ENCODE results near the gene GSTK1.
"Not testable (repeated sequence)": the region's sequence is repeated elsewhere in the genome, so short reads cannot be mapped to it uniquely, and the experiment has no call there.

The GSTK1 gene

DNA sequence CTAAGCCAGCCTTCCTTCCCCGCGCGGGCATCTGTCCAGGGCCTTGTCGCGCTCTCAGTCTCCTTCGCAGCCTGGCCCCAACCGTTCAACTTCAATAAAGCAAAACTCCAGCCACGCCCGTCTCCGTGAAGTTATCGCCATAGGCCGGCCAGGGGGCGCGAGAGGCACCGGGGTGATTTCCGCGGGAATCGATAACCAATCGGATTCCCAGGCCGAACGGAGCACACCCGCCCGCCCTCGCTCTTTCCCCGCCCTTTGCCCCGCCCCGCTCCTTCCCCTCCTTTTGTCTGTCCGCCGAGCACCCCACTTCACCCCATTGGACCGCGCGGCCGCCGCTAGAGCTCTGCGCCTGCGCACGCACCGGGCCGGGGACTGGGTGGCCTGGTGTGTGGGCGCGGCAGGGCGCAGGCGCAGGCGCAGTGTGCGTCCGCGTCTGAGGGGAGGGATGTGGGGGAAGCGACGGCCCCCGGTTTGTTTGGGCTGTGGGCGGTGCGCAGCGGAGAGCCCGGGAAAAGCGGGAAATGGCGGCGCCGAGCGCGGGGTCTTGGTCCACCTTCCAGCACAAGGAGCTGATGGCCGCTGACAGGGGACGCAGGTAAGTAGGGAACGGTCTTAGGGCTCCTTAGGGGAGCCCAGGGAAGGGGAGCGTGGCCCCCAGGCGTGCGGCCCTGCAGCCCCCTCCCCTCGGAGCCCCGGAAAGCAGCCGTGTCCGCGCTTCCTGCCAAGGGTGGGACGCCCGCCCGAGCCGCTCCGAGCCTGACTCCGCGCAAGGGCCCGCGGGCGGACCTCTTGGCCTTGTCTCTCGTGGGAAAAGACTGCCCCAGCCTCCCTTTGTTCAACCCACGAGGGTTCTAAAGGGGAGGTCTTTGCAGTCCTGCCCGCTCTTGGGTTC is 24.9 kb downstream of the GSTK1 start, which contains the start of gene CASP2:
Gene CASP2, plus strand, starts transcription at position 417 of the 892 bp plus-strand sequence. Its CDS starts 105 bp downstream, at position 522.
- peak; percentile 99 for DNase-seq (ENCODE audit: extremely low read depth, insufficient read length)
- Histone ChIP-seq H3K36me3 (ENCODE audit: control insufficient read depth, insufficient read depth, low read length) (0 out of 2 replicates have a peak, but pooled peaks cover 2% of the 10 kb centered on the region), H3K4me3 (replicated peaks; ENCODE audit: low read depth, low read length) (peak within 1 kb of the TSS; percentile 91), H3K27me3 (replicated peaks; ENCODE audit: control insufficient read depth, insufficient read depth, low read length) (no peaks in the 10 kb centered on the region)
- TF ChIP-seq, protein P1, sequence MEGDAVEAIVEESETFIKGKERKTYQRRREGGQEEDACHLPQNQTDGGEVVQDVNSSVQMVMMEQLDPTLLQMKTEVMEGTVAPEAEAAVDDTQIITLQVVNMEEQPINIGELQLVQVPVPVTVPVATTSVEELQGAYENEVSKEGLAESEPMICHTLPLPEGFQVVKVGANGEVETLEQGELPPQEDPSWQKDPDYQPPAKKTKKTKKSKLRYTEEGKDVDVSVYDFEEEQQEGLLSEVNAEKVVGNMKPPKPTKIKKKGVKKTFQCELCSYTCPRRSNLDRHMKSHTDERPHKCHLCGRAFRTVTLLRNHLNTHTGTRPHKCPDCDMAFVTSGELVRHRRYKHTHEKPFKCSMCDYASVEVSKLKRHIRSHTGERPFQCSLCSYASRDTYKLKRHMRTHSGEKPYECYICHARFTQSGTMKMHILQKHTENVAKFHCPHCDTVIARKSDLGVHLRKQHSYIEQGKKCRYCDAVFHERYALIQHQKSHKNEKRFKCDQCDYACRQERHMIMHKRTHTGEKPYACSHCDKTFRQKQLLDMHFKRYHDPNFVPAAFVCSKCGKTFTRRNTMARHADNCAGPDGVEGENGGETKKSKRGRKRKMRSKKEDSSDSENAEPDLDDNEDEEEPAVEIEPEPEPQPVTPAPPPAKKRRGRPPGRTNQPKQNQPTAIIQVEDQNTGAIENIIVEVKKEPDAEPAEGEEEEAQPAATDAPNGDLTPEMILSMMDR (IDR thresholded peaks at IDR 0.05; ENCODE audit: insufficient read depth, low read length, poor library complexity, severe bottlenecking) = peak; percentile 37

DNA sequence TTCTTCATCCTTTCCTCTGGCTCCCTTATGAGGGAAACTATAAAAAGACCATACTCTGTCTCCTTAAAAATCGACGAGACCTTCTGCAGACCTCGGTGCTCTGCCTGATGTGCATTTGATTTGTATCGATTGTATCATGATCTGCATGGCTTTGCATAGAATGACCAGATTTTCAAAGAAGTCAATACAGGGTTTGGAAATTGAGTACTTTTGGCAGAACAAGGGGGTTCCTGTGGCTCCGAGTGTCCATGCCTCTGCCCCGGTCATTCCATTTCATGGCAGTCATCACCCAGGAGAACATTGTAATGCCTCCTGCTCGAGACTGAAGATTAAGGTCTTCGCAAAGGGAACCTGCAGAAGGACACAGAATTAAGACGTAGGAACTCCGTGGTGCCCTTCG is 25.6 kb downstream of the GSTK1 start:
- H3K4me3 ChIP-seq (replicated peaks; ENCODE audit: low read depth, low read length) = peak overlapping the region; percentile 91
- H3K36me3 ChIP-seq (ENCODE audit: control insufficient read depth, insufficient read depth, low read length) = 0 out of 2 replicates have a peak, but pooled peaks cover 2% of the 10 kb centered on the region
- DNase-seq (ENCODE audit: extremely low read depth, insufficient read length) = no peak
- H3K27me3 ChIP-seq (replicated peaks; ENCODE audit: control insufficient read depth, insufficient read depth, low read length) = no peaks in the 10 kb centered on the region
- TF ChIP-seq, protein P1 (IDR thresholded peaks at IDR 0.05; ENCODE audit: insufficient read depth, low read length, poor library complexity, severe bottlenecking) = no peak

DNA sequence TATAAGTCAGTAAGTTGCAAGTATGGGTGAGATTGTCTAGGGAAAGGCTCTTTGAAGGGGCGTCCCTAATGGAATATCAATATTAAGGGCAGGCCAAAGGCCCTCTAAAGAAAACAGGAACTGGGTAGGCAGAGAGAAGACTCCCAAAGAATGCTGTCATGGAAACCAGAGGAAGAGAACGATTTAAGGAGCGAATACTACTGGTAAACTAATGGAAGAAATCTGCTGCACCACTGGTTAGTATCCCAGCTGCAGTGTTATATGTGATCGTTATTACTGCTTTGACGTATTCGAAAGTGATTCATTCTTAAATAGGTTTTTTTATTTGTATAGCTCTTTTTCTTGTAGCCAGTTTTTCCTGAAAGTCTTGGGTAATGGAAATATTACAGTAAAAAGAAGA is 26.2 kb downstream of the GSTK1 start:
- no peaks in the 10 kb centered on the region for H3K27me3 ChIP-seq (replicated peaks; ENCODE audit: control insufficient read depth, insufficient read depth, low read length)
- TF ChIP-seq, protein P1 (IDR thresholded peaks at IDR 0.05; ENCODE audit: insufficient read depth, low read length, poor library complexity, severe bottlenecking) = no peak
- no peak for DNase-seq (ENCODE audit: extremely low read depth, insufficient read length)
- peak overlapping the region; percentile 91 for H3K4me3 ChIP-seq (replicated peaks; ENCODE audit: low read depth, low read length)
- peaks cover 2% of the 10 kb centered on the region; the same call in 1 of the 2 replicates for H3K36me3 ChIP-seq (ENCODE audit: control insufficient read depth, insufficient read depth, low read length)

DNA sequence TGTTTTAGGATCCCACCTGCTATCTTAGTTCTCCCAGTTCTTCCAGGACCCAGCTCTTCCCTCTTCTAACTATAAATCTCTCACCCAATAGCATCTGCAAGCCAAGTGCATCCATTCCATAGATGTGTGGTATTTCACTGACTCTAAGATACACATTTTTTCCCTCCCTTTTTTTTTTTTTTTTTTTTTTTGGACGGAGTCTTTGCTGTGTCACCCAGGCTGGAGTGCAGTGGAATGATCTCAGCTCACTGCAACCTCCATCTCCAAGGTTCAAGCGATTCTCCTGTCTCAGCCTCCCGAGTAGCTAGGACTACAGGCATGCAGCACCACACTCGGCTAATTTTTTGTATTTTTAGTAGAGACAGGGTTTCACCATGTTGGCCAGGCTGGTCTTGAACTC is 26.6 kb downstream of the GSTK1 start:
- peak overlapping the region; percentile 91 for H3K4me3 ChIP-seq (replicated peaks; ENCODE audit: low read depth, low read length)
- not testable (repeated sequence) for H3K27me3 ChIP-seq (replicated peaks; ENCODE audit: control insufficient read depth, insufficient read depth, low read length); DNase-seq (ENCODE audit: extremely low read depth, insufficient read length); H3K36me3 ChIP-seq (ENCODE audit: control insufficient read depth, insufficient read depth, low read length)

DNA sequence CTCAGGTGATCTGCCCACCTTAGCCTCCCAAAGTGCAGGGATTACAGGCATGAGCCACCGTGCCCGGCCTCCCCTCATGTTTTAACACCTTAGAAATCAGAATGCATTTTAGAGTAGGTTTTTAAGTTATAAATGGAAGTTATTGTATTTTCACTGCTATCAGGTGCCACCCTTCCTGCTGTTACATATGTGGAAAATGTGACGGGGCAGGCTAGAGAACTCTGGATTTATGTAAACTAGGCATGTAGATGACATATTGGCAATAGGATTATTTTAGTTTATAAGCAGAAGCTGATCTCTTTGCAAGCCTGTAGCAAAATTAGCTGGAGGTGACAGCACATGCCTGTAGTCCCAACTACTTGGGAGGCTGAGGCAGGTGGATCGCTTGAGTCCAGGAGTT is 27.1 kb downstream of the GSTK1 start:
- Histone ChIP-seq H3K27me3 (replicated peaks; ENCODE audit: control insufficient read depth, insufficient read depth, low read length) (no peaks in the 10 kb centered on the region), H3K36me3 (ENCODE audit: control insufficient read depth, insufficient read depth, low read length) (peaks cover 2% of the 10 kb centered on the region; the same call in 1 of the 2 replicates), H3K4me3 (replicated peaks; ENCODE audit: low read depth, low read length) (no peak overlapping the region)
- no peak for DNase-seq (ENCODE audit: extremely low read depth, insufficient read length)
- TF ChIP-seq, protein P1 (IDR thresholded peaks at IDR 0.05; ENCODE audit: insufficient read depth, low read length, poor library complexity, severe bottlenecking) = no peak

DNA sequence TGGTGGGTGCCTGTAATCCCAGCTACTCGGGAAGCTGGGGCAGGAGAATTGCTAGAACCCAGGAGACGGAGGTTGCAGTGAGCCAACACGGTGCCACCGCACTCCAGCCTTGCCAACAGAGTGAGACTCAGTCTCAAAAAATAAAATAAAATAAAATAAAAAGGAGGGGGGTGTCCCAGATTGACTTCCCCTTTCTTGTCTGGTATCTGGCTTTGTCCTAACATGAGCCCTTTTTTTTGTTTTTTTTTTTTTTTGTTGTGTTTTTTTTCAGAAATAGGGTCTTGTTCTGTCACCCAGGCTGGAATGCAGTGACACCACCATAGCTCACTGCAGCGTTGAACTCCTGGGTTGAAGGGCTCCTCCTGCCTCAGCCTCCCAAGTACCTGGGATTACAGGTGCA is 29.6 kb downstream of the GSTK1 start:
- Histone ChIP-seq H3K4me3 (replicated peaks; ENCODE audit: low read depth, low read length) (no peak overlapping the region), H3K27me3 (replicated peaks; ENCODE audit: control insufficient read depth, insufficient read depth, low read length) (no peaks in the 10 kb centered on the region), H3K36me3 (ENCODE audit: control insufficient read depth, insufficient read depth, low read length) (peaks cover 2% of the 10 kb centered on the region; the same call in 1 of the 2 replicates)
- DNase-seq (ENCODE audit: extremely low read depth, insufficient read length) = no peak
- TF ChIP-seq, protein P1 (IDR thresholded peaks at IDR 0.05; ENCODE audit: insufficient read depth, low read length, poor library complexity, severe bottlenecking) = no peak

Measured in GM06990 (cell line).